HEK293T (cell line): ENCODE measurements around the gene DUSP5.

Experiments
- CTCF ChIA-PET: fragments of 350-600 bp; formaldehyde crosslinking; extraction: SDS; loops from one replicate; lab custom pipeline; 2021; ENCODE audit warnings: antibody characterized with exemption, inconsistent platforms; lab: Yijun Ruan, JAX
- POLR2A ChIA-PET: fragments of 350-600 bp; formaldehyde crosslinking; extraction: SDS; loops from one replicate; lab custom pipeline; 2020; ENCODE audit warnings: antibody characterized with exemption, inconsistent platforms; lab: Yijun Ruan, JAX
- DNase-seq: peaks from one replicate; pipeline ENCODE4 v3.0.0; 2012; ENCODE audit warnings: mixed read lengths; ENCODE audit errors: extremely low spot score
- ARNT ChIP-seq: fragments of 450-650 bp; IDR thresholded peaks from 2 replicates; pipeline ENCODE4 v1.6.1; 2017; ENCODE audit warnings: mild to moderate bottlenecking
- BHLHE40 ChIP-seq: fragments of 450-650 bp; IDR thresholded peaks from 2 replicates; pipeline ENCODE4 v1.6.1; 2016; ENCODE audit warnings: mild to moderate bottlenecking, moderate library complexity, borderline replicate concordance
- CTBP1 ChIP-seq: fragments of 450-650 bp; IDR thresholded peaks from 2 replicates; pipeline ENCODE4 v1.6.1; 2016; ENCODE audit warnings: borderline replicate concordance
- ELF4 ChIP-seq: fragments of 450-650 bp; IDR thresholded peaks from 2 replicates; pipeline ENCODE4 v1.6.1; 2017; ENCODE audit warnings: antibody characterized with exemption
- FOXA1 ChIP-seq: fragments of 450-650 bp; IDR thresholded peaks from 2 replicates; pipeline ENCODE4 v1.6.1; 2016; ENCODE audit warnings: mild to moderate bottlenecking
- FOXK2 ChIP-seq: fragments of 450-650 bp; IDR thresholded peaks from 2 replicates; pipeline ENCODE4 v1.6.1; 2016; ENCODE audit warnings: mild to moderate bottlenecking
- FOXM1 ChIP-seq: fragments of 450-650 bp; IDR thresholded peaks from 2 replicates; pipeline ENCODE4 v1.6.1; 2017; ENCODE audit warnings: mild to moderate bottlenecking, borderline replicate concordance
- HDGF ChIP-seq: fragments of 450-650 bp; IDR thresholded peaks from 2 replicates; pipeline ENCODE4 v1.6.1; 2017; ENCODE audit warnings: antibody characterized with exemption, borderline replicate concordance
- L3MBTL2 ChIP-seq: fragments of 450-650 bp; conservative IDR thresholded peaks from 2 replicates; pipeline ENCODE4 v1.6.1; 2016; ENCODE audit warnings: mild to moderate bottlenecking
- LEF1 ChIP-seq: fragments of 450-650 bp; IDR thresholded peaks from 2 replicates; pipeline ENCODE4 v1.6.1; 2017; ENCODE audit warnings: mild to moderate bottlenecking, borderline replicate concordance
- NFRKB ChIP-seq: fragments of 450-650 bp; IDR thresholded peaks from 2 replicates; pipeline ENCODE4 v1.6.1; 2016; ENCODE audit warnings: mild to moderate bottlenecking, moderate library complexity
- PKNOX1 ChIP-seq: fragments of 450-650 bp; IDR thresholded peaks from 2 replicates; pipeline ENCODE4 v1.6.1; 2016
- SP1 ChIP-seq: fragments of 450-650 bp; IDR thresholded peaks from 2 replicates; pipeline ENCODE4 v1.6.1; 2017
- SUZ12 ChIP-seq: fragments of 450-650 bp; IDR thresholded peaks from 2 replicates; pipeline ENCODE4 v1.6.1; 2016; ENCODE audit warnings: mild to moderate bottlenecking
- TARDBP ChIP-seq: fragments of 450-650 bp; IDR thresholded peaks from 2 replicates; pipeline ENCODE4 v1.6.1; 2016
- ZNF384 ChIP-seq: fragments of 450-650 bp; IDR thresholded peaks from 2 replicates; pipeline ENCODE4 v1.6.1; 2016

DUSP5 gene

GRCh38 chr10:110486680-110487410 lies 10.9 kb upstream of the DUSP5 start:
- ChIA-PET CTCF (no interaction called here), POLR2A (interaction anchor here (1.0 kb wide), 1 partner anchor 12 kb away, joined by 4 read pairs; no protein-coding TSS in a partner anchor)
- TF ChIP-seq SUZ12: no peak
- TF ChIP-seq LEF1: no peak
- TF ChIP-seq BHLHE40: no peak
- no peak for TF ChIP-seq NFRKB

GRCh38 chr10:110487411-110488331 lies 10.0 kb upstream of the DUSP5 start:
- ChIA-PET CTCF (no interaction called here), POLR2A (interaction anchor here (1.0 kb wide), 1 partner anchor 11 kb away, joined by 4 read pairs; no protein-coding TSS in a partner anchor)
- no peak for TF ChIP-seq LEF1
- no peak for TF ChIP-seq BHLHE40
- no peak for TF ChIP-seq TARDBP
- TF ChIP-seq SUZ12: no peak
- TF ChIP-seq ZNF384: no peak
- no peak for TF ChIP-seq L3MBTL2
- no peak for TF ChIP-seq HDGF
- TF ChIP-seq PKNOX1: no peak
- no peak for TF ChIP-seq CTBP1
- no peak for TF ChIP-seq SP1
- no peak for TF ChIP-seq ELF4
- no peak for TF ChIP-seq NFRKB
- no peak for TF ChIP-seq FOXM1
- DNase-seq: no peak

More at GRCh38 chr10:110486680-110487410, 10.9 kb upstream of the DUSP5 start:
- no peak for DNase-seq

- POLR2A ChIA-PET: no interaction called here
- CTCF ChIA-PET: no interaction called here
These were observed 9.4 kb upstream of the DUSP5 start for GRCh38 chr10:110488332-110488681.

GRCh38 chr10:110488940-110489339 lies 8.8 kb upstream of the DUSP5 start:
- DNase-seq: no peak
- TF ChIP-seq LEF1 (no peak), HDGF (no peak), NFRKB (no peak), FOXA1 (no peak), CTBP1 (no peak), TARDBP (no peak), FOXM1 (no peak), SP1 (no peak), ARNT (no peak), FOXK2 (no peak), SUZ12 (no peak), L3MBTL2 (no peak), BHLHE40 (no peak), ELF4 (no peak)
- POLR2A ChIA-PET: no interaction called here
- CTCF ChIA-PET: no interaction called here

More at GRCh38 chr10:110488332-110488681, 9.4 kb upstream of the DUSP5 start:
- TF ChIP-seq CTBP1: no peak
- no peak for TF ChIP-seq FOXM1
- TF ChIP-seq NFRKB: no peak
- TF ChIP-seq ARNT: no peak
- no peak for TF ChIP-seq L3MBTL2
- no peak for TF ChIP-seq BHLHE40
- TF ChIP-seq FOXK2: no peak
- TF ChIP-seq FOXA1: no peak
- DNase-seq: no peak

- ChIA-PET CTCF (no interaction called here), POLR2A (no interaction called here)
- no peak for TF ChIP-seq NFRKB
- no peak for TF ChIP-seq ARNT
- no peak for TF ChIP-seq SUZ12
- no peak for TF ChIP-seq BHLHE40
- TF ChIP-seq ZNF384: no peak
- TF ChIP-seq TARDBP: no peak
- TF ChIP-seq L3MBTL2: no peak
- no peak for TF ChIP-seq HDGF
- TF ChIP-seq ELF4: no peak
- no peak for DNase-seq
These were observed 7.1 kb upstream of the DUSP5 start for GRCh38 chr10:110490640-110491039.

- ChIA-PET CTCF (no interaction called here), POLR2A (no interaction called here)
- DNase-seq: no peak
- TF ChIP-seq NFRKB (no peak), ARNT (no peak), PKNOX1 (no peak), L3MBTL2 (no peak), TARDBP (no peak), FOXA1 (no peak), ELF4 (no peak), HDGF (no peak), SP1 (no peak), FOXM1 (no peak), SUZ12 (no peak), CTBP1 (no peak), FOXK2 (no peak), BHLHE40 (no peak)
These were observed 6.4 kb upstream of the DUSP5 start for GRCh38 chr10:110491346-110491745.
